Lower leg skin (tissue), 3 donors: ENCODE results near the gene NLRP1.

Source experiments
- POLR2A ChIP-seq, 2 donors: fragments of 450-650 bp; IDR thresholded peaks; one replicate each; pipeline ENCODE4 v1.6.1; 2016 to 2017; ENCODE audit warnings: antibody characterized with exemption in 2 of 2, mild to moderate bottlenecking in 1 of 2, moderate library complexity in 1 of 2
- TF ChIP-seq, protein P1 (sequence below), 3 donors: fragments of 450-650 bp; IDR thresholded peaks; one replicate each; pipeline ENCODE4 v1.5.1; 2016; ENCODE audit warnings: antibody characterized with exemption in 3 of 3, mild to moderate bottlenecking in 3 of 3, moderate library complexity in 2 of 3

- TF ChIP-seq, protein P1, sequence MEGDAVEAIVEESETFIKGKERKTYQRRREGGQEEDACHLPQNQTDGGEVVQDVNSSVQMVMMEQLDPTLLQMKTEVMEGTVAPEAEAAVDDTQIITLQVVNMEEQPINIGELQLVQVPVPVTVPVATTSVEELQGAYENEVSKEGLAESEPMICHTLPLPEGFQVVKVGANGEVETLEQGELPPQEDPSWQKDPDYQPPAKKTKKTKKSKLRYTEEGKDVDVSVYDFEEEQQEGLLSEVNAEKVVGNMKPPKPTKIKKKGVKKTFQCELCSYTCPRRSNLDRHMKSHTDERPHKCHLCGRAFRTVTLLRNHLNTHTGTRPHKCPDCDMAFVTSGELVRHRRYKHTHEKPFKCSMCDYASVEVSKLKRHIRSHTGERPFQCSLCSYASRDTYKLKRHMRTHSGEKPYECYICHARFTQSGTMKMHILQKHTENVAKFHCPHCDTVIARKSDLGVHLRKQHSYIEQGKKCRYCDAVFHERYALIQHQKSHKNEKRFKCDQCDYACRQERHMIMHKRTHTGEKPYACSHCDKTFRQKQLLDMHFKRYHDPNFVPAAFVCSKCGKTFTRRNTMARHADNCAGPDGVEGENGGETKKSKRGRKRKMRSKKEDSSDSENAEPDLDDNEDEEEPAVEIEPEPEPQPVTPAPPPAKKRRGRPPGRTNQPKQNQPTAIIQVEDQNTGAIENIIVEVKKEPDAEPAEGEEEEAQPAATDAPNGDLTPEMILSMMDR (IDR thresholded peaks at IDR 0.05), result no peak
- TF ChIP-seq POLR2A (IDR thresholded peaks at IDR 0.05), result no peak
These were observed 74.8 kb downstream of the NLRP1 start for GRCh38 chr17:5509482-5509881.
